Cerebellar cortex (tissue), 1 donor: Measurements from ENCODE around the gene CCDC159.

ENCODE experiments used
- DNase-seq: peaks from one replicate; pipeline ENCODE4 v3.0.0-alpha.2; 2015; ENCODE audit warnings: low spot score

Gene CCDC159

DNA sequence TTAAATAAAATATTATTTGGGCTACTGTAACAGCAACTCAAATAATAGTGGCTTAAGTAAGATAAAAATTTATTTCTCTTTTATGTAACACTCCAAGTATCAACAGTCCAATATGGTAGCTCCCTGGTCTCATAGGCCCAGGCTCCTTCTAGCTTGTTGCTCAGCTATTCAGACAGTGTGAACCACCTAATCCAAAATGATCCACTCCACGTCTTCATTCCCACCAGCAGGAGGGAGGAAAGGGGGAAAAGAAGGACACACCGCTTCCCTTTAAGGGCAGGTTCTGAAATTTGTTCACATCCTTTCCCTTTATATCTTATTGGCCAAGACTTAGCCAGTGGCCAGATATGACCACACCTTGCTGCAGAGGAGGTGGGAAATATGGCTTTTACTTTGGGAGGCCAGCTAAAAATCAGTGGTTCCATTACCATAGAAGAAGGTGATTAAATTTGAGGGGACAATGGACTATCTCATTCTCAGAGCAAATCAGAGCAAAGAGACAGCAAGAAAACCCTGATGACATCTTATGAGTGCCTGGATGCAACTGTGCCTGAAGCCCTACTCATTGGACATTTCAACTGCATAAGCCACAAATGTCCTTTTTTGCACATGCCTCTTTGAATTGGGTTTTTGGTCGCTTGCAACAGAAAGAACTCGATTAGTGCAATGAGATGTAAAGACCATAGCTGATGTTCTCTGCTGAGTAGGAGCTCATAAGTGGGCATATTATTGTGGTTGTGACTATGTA lies 44.8 kb downstream of the CCDC159 start:
- no peak for DNase-seq

DNA sequence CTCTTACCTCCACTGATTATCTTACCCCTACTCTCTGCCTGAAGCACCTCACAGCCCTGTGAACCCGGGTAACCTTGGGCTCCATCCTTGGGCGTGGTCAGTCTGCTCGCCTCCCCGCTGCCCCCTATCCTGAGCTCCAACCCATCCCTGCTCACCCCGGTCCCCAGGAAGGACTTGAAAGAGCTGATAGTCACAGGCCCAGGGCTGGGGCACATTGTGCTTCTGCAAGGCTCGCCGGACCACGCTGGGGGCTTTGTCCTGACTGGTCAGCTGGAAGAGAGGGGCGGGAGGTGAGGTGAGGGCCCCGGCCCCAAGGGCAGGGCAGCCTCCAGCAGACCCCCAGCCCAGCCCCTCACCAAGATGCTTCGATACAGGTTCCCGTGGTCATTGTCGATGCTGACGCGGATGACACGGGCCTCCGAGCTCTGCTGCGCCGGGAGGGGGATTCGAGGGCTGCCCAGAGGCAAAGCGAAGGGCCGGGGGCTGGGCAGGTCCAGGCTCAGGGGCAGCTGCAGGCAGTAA lies 50.8 kb downstream of the CCDC159 start:
- no peak for DNase-seq

- no peak for DNase-seq
These were observed 53.3 kb downstream of the CCDC159 start for GRCh38 chr19:11399667-11400066.

DNA sequence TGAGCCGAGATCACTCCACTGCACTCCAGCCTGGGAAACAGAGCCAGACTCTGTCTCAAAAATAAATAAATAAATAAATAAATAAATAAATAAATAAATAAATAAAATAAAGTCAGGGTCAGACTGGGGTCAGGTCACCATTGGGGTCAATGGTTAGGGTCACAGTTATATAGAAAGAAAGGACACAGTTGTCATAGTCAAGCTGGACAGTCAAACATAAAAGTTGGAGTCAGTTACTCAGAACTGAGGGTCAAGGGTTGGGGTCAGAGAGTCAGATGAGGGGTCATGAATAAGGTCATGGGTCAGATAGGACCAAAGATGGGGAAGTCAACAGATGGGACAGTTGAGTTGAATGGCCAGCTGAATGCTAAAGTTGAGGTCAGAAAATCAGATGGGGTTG lies 54.5 kb downstream of the CCDC159 start:
- DNase-seq: no peak

- DNase-seq: no peak
These were observed 55.7 kb downstream of the CCDC159 start for GRCh38 chr19:11401808-11402543.
